Measurements from ENCODE around the gene MAPK8.

GRCh38 chr10:48266528-48266927 lies 39.9 kb upstream of the MAPK8 start:
- no peak for TF ChIP-seq CTCF (IDR thresholded peaks at IDR 0.05; ENCODE audit: insufficient read depth, low read depth, low read length)
- TF ChIP-seq EZH2 (IDR thresholded peaks at IDR 0.05; ENCODE audit: insufficient read depth, low read length) = no peak
